HG02623 (cell line): Measurements from ENCODE around the gene ETS1.

Experiments
- ATAC-seq: cut with Tn5 transposase; IDR thresholded peaks from one replicate; pipeline ENCODE4 v1.9.1; 2021; ENCODE audit warnings: moderate library complexity; ENCODE audit not compliant: unreplicated experiment

Gene ETS1

DNA sequence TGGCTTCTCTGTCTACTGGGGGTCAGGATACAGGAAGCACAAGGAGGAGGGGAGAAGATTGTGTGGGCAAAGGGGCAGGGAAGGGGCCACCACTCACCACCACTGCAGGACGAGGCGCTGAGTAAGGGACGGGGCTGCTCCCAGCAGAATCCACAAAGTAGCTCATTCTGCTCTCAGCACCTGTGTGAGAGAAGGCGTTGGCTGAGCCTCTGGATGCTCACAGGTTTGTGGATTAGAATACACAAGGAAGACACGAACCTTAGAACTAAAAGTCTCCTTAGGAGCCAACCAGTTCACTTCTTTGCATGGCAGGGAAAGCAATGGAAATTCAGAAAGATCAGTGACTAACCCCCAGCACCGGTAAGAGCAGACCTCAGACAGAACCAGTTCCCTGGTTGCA lies 14.4 kb downstream of the ETS1 start:
- no peak for ATAC-seq

DNA sequence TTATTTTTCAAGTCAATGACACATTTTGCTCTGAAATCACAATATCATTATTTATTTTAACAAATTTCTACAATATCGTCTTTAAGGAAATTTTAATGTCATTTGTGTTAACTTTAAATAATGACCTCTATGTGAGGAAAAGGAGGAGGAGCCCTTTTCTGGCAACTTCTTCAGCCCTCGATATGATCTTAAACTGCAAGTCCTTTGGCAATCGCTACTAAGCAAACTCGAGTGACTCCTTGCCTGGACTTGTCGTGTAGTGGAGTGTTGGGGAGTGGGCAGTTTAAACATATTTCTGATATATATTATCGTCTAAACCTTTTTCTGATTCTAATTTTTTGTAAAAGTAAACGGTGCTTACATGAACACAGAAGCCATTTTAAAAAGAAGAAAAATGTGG lies 16.7 kb downstream of the ETS1 start:
- ATAC-seq: no peak

GRCh38 chr11:128569291-128569690 lies 18.1 kb downstream of the ETS1 start:
- ATAC-seq: no peak

GRCh38 chr11:128568166-128568778 lies 19.1 kb downstream of the ETS1 start:
- ATAC-seq: no peak

- no peak for ATAC-seq
Observed at GRCh38 chr11:128567130-128567529, 20.2 kb downstream of the ETS1 start.

- no peak for ATAC-seq
Observed at GRCh38 chr11:128565881-128566280, 21.5 kb downstream of the ETS1 start.

- ATAC-seq: no peak
Observed at GRCh38 chr11:128564642-128565245, 22.6 kb downstream of the ETS1 start.

- no peak for ATAC-seq
Observed at GRCh38 chr11:128563942-128564641, 23.3 kb downstream of the ETS1 start.

DNA sequence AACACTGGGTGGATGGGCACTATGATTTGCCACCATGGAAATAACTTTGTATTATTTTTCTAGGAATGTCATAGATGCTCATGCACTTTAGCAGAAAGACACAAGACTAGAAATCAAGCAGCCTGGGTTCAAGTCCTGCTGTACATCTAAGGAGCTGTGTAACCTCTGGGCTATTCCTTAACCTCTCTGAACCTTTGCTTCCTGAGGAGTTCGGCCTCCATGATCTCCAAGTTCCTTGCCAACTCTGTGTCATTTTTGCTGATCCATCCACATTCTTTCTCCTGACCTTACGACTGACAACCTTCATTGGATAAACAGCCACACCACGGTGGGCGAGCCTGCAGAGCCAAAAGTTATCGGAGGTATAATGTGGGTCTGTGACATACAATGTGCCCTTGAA lies 24.1 kb downstream of the ETS1 start:
- no peak for ATAC-seq

DNA sequence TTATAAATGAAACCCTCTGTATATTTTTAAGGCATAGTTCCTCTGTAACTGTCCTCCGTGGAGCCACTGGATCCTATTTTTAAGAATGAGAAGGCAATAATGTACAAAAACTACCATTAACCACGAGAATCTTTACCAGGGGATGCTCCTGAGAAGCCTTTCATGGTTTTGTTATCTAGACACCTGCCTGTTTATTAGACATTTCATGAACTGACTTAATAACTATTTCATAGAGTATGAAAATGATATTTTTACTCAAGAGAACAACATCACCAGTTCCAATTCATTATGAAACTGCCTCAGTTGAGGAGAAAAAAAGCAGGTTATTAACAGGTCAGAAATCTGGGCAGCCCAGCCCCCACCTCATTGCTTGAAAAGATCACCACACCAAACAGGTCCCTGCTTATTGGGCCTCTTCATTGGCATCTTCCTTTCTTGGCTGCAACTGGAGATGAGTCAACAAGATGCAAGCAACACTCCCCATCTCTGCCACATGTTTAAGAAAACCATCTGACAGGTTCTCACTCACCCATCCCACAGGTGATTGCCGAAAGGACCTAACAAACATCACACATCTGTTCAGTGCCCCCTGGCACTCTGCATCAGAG lies 27.8 kb downstream of the ETS1 start:
- no peak for ATAC-seq

DNA sequence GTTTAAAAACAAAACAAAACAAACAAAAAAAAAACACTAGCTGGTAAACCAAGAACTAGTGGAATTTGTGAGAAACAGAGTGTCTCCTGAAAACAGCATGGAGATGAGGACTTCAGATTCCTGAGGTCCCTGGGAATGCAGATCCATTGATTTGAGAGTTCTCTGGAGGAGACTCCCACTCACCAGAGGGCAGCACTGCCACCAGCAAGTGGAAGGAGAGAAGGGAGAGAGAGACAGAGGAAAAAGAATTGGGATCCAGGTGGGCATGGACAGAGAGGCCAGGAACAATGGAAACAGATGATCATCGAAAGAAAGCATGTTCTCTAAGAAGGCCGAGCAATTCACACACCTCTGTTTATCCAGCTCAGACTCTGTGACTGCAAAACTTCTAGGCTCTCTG lies 31.8 kb downstream of the ETS1 start:
- ATAC-seq: no peak

- no peak for ATAC-seq
Observed at GRCh38 chr11:128553662-128554362, 33.5 kb downstream of the ETS1 start.

DNA sequence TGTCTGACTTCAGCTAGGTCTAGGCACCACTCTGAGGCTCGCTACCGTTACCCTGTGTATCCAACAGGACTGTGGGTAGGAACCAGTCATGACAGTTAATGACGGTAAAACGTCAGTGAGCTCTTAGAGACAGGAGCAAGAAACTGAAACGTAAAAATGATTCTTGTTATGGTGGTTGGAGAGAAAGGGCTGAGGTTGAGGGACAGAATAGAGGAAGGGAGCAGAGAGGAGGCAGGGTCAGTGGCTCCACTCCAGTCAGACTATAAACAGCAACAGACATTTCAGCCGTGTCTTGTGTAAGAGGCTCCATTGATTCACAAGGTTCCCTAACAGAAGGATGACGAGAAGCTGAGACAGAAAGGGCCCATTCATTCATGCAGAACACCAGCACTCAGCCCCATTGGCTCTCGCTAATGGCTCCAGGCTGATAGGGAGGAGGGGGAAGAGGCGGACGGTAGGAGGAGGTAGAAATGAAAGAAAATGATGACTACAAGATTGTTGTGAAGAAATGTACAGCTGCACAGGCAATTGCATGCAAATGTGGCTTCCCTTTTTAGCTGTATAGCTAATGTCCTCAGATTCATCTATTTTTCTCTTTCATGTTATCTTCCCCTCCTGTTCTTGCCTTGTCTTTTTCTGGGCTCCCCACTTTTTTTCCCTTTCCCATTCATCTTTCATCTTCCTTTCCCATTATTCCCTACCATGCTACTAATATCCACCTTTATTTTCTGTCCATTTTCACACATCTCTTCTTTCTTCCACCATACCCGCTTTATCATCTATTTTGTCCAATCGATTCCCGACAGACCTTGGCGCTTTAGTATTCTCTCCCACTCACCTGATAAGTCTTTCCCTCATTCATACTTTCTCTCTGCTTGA lies 34.3 kb downstream of the ETS1 start:
- ATAC-seq: peak; percentile 59

DNA sequence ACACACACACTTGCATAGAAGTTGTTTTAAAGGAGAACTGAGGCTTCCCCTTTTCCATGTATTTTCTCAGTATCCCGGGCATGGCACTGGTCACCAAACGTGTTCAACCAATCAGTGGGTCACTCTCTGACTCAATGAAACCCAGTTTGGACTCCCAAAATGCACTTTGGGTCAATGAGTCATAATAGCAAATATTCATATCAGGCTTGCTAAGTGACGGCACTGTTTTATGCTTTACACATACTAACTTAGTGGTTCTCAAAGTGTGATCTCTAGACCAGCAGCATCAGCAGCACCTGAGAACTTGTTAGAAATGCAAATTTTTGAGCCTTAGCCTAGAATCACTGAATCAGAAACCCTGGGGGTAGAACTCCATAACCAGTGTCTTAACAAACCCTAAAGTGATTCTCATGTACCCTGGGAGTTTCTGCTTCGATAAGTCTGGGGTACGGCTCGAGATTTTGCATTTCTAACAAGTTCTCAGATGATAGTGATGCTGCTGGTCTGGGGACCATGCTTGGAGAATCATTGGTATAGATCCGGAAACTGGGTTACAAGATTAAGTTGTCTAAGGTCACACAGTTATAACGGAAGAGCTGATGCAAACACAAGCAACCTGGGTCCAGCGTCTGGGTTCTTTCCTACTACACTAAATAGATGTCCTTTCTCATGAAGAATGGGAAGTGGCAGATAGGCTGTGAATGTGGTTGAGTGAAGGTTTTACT lies 35.6 kb downstream of the ETS1 start:
- ATAC-seq: peak; percentile 54

DNA sequence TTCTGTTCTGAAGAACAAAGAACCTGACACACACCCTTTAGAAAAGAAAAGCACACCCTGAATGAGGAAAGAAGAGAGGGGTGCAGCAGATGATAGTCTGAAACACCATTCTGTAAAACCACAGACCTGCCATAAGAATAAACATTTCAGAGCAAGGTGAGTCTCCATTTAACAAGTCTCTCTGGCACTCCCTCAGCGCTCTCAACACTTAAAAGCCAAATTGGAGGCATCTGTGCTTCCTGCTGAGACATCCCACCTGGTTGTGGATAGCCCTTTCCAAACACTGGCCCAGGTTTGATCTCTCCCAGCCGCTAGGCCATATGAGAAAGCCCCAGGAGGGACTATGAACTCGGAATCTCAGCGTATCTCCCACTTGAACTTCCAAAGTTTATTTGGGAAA lies 36.3 kb downstream of the ETS1 start:
- ATAC-seq: no peak

DNA sequence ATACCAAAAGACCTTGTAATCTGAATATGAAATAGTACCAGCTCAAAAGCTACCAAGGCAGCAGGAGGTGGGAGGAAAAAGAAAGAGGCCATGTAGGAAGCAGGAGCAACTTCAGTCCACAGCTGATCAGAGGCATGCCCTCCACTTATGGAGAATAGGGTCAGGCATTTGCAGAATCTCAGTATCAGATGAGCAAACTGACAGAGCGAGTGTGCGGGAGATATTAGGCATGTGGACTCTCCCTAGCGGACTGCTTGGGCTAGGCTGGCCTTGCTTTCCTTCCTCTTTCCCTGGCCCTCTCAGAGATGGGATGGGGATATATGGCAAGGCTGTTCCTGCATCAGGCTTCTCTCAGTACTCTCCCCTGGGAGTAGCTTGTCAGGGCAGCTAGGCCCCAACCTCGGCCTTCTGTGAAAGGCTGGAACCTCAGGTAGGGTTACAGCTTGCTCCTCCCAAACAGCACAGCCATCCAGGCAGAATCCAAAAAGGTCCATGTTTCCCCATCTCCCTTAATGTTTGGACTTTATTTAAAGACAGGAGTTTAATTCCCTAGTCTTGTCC lies 37.0 kb downstream of the ETS1 start:
- ATAC-seq: no peak

- no peak for ATAC-seq
Observed at GRCh38 chr11:128549256-128549944, 38.0 kb downstream of the ETS1 start.

GRCh38 chr11:128548649-128549255 lies 38.6 kb downstream of the ETS1 start:
- no peak for ATAC-seq
